ENCODE results near the gene E2F4. TPM values are rescaled to one million over a fixed set of nuclear protein-coding genes. Genes with fewer than 3 reads are reported as not detected.

E2F4 gene
- total and polyA plus RNA-seq, 2 experiments from 2014 or later, result 67.0 to 135 TPM

DNA sequence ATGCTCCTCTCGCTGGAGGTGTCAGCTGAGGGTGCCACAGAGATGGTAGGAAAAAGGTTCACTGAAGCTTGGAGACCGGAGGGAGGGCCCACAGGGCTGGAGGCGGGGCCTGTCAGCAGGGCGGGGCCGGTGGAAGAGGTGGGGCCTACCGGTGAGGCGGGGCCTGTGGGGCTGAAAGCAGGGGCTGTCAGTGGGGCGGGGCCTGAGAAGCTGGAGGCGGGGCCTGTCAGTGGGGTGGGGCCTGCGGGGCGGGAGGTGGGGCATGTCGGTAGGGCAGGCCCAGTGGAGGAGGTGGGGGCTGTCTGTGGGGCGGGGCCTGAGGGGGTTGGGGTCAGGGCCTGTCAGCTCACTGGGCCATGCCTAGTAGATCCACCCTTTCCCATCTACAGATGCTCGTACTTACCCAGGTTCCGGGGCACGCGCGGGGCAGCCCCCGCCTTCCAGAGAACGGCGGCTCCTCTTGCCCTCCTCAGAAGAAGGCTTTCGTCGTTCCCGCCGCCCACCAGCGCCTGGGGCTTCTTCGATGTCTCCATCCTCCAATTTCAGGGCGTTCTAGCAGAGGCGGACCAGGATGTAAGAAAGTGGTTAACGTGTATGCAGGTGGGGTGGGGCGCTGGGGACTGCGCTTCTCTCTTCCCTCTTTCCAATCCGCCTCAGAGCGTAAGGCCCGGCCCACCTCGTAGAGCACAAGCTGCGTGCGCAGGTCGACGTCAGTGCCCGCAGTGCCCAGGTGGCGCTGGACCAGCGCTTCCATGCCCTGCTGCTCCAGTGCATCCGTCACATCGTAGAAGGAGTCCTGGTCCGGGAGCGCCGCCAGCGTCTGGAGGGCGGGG lies 44.8 kb downstream of the E2F4 start:
- Histone ChIP-seq H3K36me3 (ENCODE audit: insufficient read depth) (peaks cover 6% of the 10 kb centered on the region; the same call in 1 of the 2 replicates), H3F3A (replicated peaks; ENCODE audit: low read depth) (0 out of 2 replicates have a peak, but pooled peaks cover 9% of the 10 kb centered on the region), H3K4me2 (no peak overlapping the region), H2AFZ (no peak overlapping the region), H4K20me1 (replicated peaks; ENCODE audit: insufficient read depth) (no peaks in the 10 kb centered on the region), H3K79me2 (replicated peaks; ENCODE audit: insufficient read depth) (no peaks in the 10 kb centered on the region; the same call in 1 of the 2 replicates), H3K27me3 (ENCODE audit: insufficient read depth) (no peaks in the 10 kb centered on the region), H3K9me2 (ENCODE audit: insufficient read depth) (no peaks in the 10 kb centered on the region), H3K4me1 (ENCODE audit: insufficient read depth) (peaks cover 7% of the 10 kb centered on the region), H3K27ac (ENCODE audit: low read depth) (0 out of 2 replicates have a peak overlapping the region, but pooled peaks have one; percentile 19), H3K4me3 (0 out of 2 replicates have a peak overlapping the region, but pooled peaks have one; percentile 17)
- DNase-seq (ENCODE audit: low spot score), result peak; percentile 90
- TF ChIP-seq ZNF114 (CRISPR knock-in tag; IDR thresholded peaks at IDR 0.05), result no peak
- TF ChIP-seq EZH2phosphoT487 (IDR thresholded peaks at IDR 0.05; ENCODE audit: unreplicated experiment), result no peak
- TF ChIP-seq JUNB (IDR thresholded peaks at IDR 0.05; ENCODE audit: unreplicated experiment), result no peak
- TF ChIP-seq, protein P1, sequence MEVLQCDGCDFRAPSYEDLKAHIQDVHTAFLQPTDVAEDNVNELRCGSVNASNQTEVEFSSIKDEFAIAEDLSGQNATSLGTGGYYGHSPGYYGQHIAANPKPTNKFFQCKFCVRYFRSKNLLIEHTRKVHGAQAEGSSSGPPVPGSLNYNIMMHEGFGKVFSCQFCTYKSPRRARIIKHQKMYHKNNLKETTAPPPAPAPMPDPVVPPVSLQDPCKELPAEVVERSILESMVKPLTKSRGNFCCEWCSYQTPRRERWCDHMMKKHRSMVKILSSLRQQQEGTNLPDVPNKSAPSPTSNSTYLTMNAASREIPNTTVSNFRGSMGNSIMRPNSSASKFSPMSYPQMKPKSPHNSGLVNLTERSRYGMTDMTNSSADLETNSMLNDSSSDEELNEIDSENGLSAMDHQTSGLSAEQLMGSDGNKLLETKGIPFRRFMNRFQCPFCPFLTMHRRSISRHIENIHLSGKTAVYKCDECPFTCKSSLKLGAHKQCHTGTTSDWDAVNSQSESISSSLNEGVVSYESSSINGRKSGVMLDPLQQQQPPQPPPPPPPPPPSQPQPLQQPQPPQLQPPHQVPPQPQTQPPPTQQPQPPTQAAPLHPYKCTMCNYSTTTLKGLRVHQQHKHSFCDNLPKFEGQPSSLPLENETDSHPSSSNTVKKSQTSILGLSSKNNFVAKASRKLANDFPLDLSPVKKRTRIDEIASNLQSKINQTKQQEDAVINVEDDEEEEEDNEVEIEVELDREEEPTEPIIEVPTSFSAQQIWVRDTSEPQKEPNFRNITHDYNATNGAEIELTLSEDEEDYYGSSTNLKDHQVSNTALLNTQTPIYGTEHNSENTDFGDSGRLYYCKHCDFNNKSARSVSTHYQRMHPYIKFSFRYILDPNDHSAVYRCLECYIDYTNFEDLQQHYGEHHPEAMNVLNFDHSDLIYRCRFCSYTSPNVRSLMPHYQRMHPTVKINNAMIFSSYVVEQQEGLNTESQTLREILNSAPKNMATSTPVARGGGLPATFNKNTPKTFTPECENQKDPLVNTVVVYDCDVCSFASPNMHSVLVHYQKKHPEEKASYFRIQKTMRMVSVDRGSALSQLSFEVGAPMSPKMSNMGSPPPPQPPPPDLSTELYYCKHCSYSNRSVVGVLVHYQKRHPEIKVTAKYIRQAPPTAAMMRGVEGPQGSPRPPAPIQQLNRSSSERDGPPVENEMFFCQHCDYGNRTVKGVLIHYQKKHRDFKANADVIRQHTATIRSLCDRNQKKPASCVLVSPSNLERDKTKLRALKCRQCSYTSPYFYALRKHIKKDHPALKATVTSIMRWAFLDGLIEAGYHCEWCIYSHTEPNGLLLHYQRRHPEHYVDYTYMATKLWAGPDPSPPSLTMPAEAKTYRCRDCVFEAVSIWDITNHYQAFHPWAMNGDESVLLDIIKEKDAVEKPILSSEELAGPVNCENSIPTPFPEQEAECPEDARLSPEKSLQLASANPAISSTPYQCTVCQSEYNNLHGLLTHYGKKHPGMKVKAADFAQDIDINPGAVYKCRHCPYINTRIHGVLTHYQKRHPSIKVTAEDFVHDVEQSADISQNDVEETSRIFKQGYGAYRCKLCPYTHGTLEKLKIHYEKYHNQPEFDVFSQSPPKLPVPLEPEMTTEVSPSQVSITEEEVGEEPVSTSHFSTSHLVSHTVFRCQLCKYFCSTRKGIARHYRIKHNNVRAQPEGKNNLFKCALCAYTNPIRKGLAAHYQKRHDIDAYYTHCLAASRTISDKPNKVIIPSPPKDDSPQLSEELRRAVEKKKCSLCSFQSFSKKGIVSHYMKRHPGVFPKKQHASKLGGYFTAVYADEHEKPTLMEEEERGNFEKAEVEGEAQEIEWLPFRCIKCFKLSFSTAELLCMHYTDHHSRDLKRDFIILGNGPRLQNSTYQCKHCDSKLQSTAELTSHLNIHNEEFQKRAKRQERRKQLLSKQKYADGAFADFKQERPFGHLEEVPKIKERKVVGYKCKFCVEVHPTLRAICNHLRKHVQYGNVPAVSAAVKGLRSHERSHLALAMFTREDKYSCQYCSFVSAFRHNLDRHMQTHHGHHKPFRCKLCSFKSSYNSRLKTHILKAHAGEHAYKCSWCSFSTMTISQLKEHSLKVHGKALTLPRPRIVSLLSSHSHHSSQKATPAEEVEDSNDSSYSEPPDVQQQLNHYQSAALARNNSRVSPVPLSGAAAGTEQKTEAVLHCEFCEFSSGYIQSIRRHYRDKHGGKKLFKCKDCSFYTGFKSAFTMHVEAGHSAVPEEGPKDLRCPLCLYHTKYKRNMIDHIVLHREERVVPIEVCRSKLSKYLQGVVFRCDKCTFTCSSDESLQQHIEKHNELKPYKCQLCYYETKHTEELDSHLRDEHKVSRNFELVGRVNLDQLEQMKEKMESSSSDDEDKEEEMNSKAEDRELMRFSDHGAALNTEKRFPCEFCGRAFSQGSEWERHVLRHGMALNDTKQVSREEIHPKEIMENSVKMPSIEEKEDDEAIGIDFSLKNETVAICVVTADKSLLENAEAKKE (CRISPR knock-in tag; IDR thresholded peaks at IDR 0.05), result no peak
- TF ChIP-seq STAT1 (IDR thresholded peaks at IDR 0.05; ENCODE audit: unreplicated experiment), result no peak
- TF ChIP-seq, protein P2, sequence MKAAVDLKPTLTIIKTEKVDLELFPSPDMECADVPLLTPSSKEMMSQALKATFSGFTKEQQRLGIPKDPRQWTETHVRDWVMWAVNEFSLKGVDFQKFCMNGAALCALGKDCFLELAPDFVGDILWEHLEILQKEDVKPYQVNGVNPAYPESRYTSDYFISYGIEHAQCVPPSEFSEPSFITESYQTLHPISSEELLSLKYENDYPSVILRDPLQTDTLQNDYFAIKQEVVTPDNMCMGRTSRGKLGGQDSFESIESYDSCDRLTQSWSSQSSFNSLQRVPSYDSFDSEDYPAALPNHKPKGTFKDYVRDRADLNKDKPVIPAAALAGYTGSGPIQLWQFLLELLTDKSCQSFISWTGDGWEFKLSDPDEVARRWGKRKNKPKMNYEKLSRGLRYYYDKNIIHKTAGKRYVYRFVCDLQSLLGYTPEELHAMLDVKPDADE (IDR thresholded peaks at IDR 0.05), result no peak
- TF ChIP-seq, protein P3, sequence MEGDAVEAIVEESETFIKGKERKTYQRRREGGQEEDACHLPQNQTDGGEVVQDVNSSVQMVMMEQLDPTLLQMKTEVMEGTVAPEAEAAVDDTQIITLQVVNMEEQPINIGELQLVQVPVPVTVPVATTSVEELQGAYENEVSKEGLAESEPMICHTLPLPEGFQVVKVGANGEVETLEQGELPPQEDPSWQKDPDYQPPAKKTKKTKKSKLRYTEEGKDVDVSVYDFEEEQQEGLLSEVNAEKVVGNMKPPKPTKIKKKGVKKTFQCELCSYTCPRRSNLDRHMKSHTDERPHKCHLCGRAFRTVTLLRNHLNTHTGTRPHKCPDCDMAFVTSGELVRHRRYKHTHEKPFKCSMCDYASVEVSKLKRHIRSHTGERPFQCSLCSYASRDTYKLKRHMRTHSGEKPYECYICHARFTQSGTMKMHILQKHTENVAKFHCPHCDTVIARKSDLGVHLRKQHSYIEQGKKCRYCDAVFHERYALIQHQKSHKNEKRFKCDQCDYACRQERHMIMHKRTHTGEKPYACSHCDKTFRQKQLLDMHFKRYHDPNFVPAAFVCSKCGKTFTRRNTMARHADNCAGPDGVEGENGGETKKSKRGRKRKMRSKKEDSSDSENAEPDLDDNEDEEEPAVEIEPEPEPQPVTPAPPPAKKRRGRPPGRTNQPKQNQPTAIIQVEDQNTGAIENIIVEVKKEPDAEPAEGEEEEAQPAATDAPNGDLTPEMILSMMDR (conservative IDR thresholded peaks at IDR 0.05; ENCODE audit: low read depth in 2 of 2), result no peak
- no peak for TF ChIP-seq POLR2AphosphoS5 (IDR thresholded peaks at IDR 0.05; ENCODE audit: low read depth)
- TF ChIP-seq CREB1 (CRISPR knock-in tag; IDR thresholded peaks at IDR 0.05; ENCODE audit: low read depth), result no peak
- TF ChIP-seq NANOG (IDR thresholded peaks at IDR 0.05; ENCODE audit: borderline replicate concordance), result no peak
- no peak for TF ChIP-seq ZNF331 (CRISPR knock-in tag; IDR thresholded peaks at IDR 0.05; ENCODE audit: low read depth)
- no peak for TF ChIP-seq EZH2 (IDR thresholded peaks at IDR 0.05; ENCODE audit: low read depth, unreplicated experiment)
- TF ChIP-seq, protein P4, sequence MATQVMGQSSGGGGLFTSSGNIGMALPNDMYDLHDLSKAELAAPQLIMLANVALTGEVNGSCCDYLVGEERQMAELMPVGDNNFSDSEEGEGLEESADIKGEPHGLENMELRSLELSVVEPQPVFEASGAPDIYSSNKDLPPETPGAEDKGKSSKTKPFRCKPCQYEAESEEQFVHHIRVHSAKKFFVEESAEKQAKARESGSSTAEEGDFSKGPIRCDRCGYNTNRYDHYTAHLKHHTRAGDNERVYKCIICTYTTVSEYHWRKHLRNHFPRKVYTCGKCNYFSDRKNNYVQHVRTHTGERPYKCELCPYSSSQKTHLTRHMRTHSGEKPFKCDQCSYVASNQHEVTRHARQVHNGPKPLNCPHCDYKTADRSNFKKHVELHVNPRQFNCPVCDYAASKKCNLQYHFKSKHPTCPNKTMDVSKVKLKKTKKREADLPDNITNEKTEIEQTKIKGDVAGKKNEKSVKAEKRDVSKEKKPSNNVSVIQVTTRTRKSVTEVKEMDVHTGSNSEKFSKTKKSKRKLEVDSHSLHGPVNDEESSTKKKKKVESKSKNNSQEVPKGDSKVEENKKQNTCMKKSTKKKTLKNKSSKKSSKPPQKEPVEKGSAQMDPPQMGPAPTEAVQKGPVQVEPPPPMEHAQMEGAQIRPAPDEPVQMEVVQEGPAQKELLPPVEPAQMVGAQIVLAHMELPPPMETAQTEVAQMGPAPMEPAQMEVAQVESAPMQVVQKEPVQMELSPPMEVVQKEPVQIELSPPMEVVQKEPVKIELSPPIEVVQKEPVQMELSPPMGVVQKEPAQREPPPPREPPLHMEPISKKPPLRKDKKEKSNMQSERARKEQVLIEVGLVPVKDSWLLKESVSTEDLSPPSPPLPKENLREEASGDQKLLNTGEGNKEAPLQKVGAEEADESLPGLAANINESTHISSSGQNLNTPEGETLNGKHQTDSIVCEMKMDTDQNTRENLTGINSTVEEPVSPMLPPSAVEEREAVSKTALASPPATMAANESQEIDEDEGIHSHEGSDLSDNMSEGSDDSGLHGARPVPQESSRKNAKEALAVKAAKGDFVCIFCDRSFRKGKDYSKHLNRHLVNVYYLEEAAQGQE (IDR thresholded peaks at IDR 0.05; ENCODE audit: unreplicated experiment), result no peak
- Mint-ChIP-seq H3K9me3 (no peaks in the 10 kb centered on the region; the same call in 2 of the 3 replicates), H3K36me3 (ENCODE audit: low read depth) (peaks cover 52% of the 10 kb centered on the region), H3K27me3 (ENCODE audit: insufficient read depth, low read depth, poor library complexity) (peaks cover 7% of the 10 kb centered on the region), H3K4me3 (peak overlapping the region; percentile 38; the same call in 1 of the 3 replicates), H3K27ac (peak overlapping the region; percentile 61), H3K4me1 (peaks cover 28% of the 10 kb centered on the region)
- peak; percentile 83 for ATAC-seq
